ENCODE measurements around the gene BGN.

The BGN gene

GRCh38 chrX:153519569-153520286 is 24.9 kb downstream of the BGN start:
- no peak for TF ChIP-seq CTCF (IDR thresholded peaks at IDR 0.05; ENCODE audit: low read depth, low read length)
- no peak for DNase-seq (ENCODE audit: extremely low read depth, low read depth)

- TF ChIP-seq CTCF (IDR thresholded peaks at IDR 0.05; ENCODE audit: low read depth, low read length): no peak
- no peak for DNase-seq (ENCODE audit: extremely low read depth, low read depth)
Observed at GRCh38 chrX:153520287-153520917, 25.6 kb downstream of the BGN start.

GRCh38 chrX:153521034-153521433 is 26.3 kb downstream of the BGN start:
- TF ChIP-seq CTCF (IDR thresholded peaks at IDR 0.05; ENCODE audit: low read depth, low read length): no peak
- DNase-seq (ENCODE audit: extremely low read depth, low read depth): no peak

GRCh38 chrX:153522259-153522658 is 27.5 kb downstream of the BGN start:
- TF ChIP-seq CTCF (IDR thresholded peaks at IDR 0.05; ENCODE audit: low read depth, low read length): no peak
- no peak for DNase-seq (ENCODE audit: extremely low read depth, low read depth)

- DNase-seq (ENCODE audit: extremely low read depth, low read depth): no peak
- no peak for TF ChIP-seq CTCF (IDR thresholded peaks at IDR 0.05; ENCODE audit: low read depth, low read length)
Observed at GRCh38 chrX:153523269-153523668, 28.5 kb downstream of the BGN start.

GRCh38 chrX:153524234-153524633 is 29.5 kb downstream of the BGN start:
- TF ChIP-seq CTCF (IDR thresholded peaks at IDR 0.05; ENCODE audit: low read depth, low read length): no peak
- no peak for DNase-seq (ENCODE audit: extremely low read depth, low read depth)

GRCh38 chrX:153525451-153525850 is 30.7 kb downstream of the BGN start:
- DNase-seq (ENCODE audit: extremely low read depth, low read depth): no peak
- TF ChIP-seq CTCF (IDR thresholded peaks at IDR 0.05; ENCODE audit: low read depth, low read length): no peak

Measured in AG09319 (cell line).